ENCODE data around the gene ARL5C. TPM values are rescaled to one million over a fixed set of nuclear protein-coding genes. Genes with fewer than 3 reads are reported as not detected.

Gene ARL5C
- not detected for total RNA-seq

GRCh38 chr17:39165841-39166349, at the start of gene ARL5C:
TSS of gene ARL5C (minus strand) at chr17:39166161. CDS start at chr17:39165760, 401 bp downstream.
- DNase-seq (ENCODE audit: low spot score) (no peak), ATAC-seq (ENCODE audit: low FRiP score) (no peak)
- TF ChIP-seq CTCF (IDR thresholded peaks at IDR 0.05): no peak

GRCh38 chr17:39213852-39214251, 47.9 kb upstream of the ARL5C start:
- ATAC-seq (ENCODE audit: low FRiP score) (no peak), DNase-seq (ENCODE audit: low spot score) (no peak)
- no peak for TF ChIP-seq CTCF (IDR thresholded peaks at IDR 0.05)

- ATAC-seq (ENCODE audit: low FRiP score) (no peak), DNase-seq (ENCODE audit: low spot score) (no peak)
- no peak for TF ChIP-seq CTCF (IDR thresholded peaks at IDR 0.05)
Measured at GRCh38 chr17:39212841-39213480, 47.0 kb upstream of the ARL5C start.

- ATAC-seq (ENCODE audit: low FRiP score) (no peak), DNase-seq (ENCODE audit: low spot score) (no peak)
- no peak for TF ChIP-seq CTCF (IDR thresholded peaks at IDR 0.05)
Measured at GRCh38 chr17:39212195-39212810, 46.3 kb upstream of the ARL5C start.

- ATAC-seq (ENCODE audit: low FRiP score) (no peak), DNase-seq (ENCODE audit: low spot score) (no peak)
- TF ChIP-seq CTCF (IDR thresholded peaks at IDR 0.05): no peak
Measured at GRCh38 chr17:39210093-39210434, 44.1 kb upstream of the ARL5C start.

- DNase-seq (ENCODE audit: low spot score) (peak; percentile 54), ATAC-seq (ENCODE audit: low FRiP score) (peak; percentile 83)
- no peak for TF ChIP-seq CTCF (IDR thresholded peaks at IDR 0.05)
Measured at GRCh38 chr17:39209317-39210092, 43.5 kb upstream of the ARL5C start.

Data from omental fat pad (tissue), 4 donors.